ENCODE results near the gene RASSF3.
"Not testable (repeated sequence)": the region's sequence is repeated elsewhere in the genome, so short reads cannot be mapped to it uniquely, and the experiment has no call there.

Gene RASSF3

GRCh38 chr12:64634508-64635092 is 24.3 kb downstream of the RASSF3 start:
- DNase-seq: no peak

GRCh38 chr12:64635356-64635998 is 25.2 kb downstream of the RASSF3 start:
- no peak for DNase-seq

GRCh38 chr12:64636856-64637255 is 26.6 kb downstream of the RASSF3 start:
- DNase-seq: no peak

- no peak for DNase-seq
These were observed 29.2 kb downstream of the RASSF3 start for GRCh38 chr12:64639466-64639865.

- DNase-seq: no peak
These were observed 36.0 kb downstream of the RASSF3 start for GRCh38 chr12:64646318-64646717.

GRCh38 chr12:64649487-64649886 is 39.2 kb downstream of the RASSF3 start:
- DNase-seq: no peak

- no peak for DNase-seq
These were observed 40.5 kb downstream of the RASSF3 start for GRCh38 chr12:64650762-64651161.

GRCh38 chr12:64652346-64652745 is 42.1 kb downstream of the RASSF3 start:
- no peak for DNase-seq

- DNase-seq: no peak
These were observed 42.8 kb downstream of the RASSF3 start for GRCh38 chr12:64653123-64653522.

GRCh38 chr12:64653907-64654306 is 43.6 kb downstream of the RASSF3 start:
- DNase-seq: not testable (repeated sequence)

GRCh38 chr12:64655141-64655540 is 44.8 kb downstream of the RASSF3 start:
- no peak for DNase-seq

GRCh38 chr12:64656429-64656828 is 46.1 kb downstream of the RASSF3 start:
- DNase-seq: no peak

GRCh38 chr12:64658892-64659481 is 48.7 kb downstream of the RASSF3 start:
- no peak for DNase-seq

- DNase-seq: no peak
These were observed 50.1 kb downstream of the RASSF3 start for GRCh38 chr12:64660237-64661018.

GRCh38 chr12:64663015-64663414 is 52.7 kb downstream of the RASSF3 start:
- DNase-seq: no peak

- DNase-seq: no peak
These were observed 55.2 kb downstream of the RASSF3 start for GRCh38 chr12:64665514-64665913.

- DNase-seq: no peak
These were observed 56.0 kb downstream of the RASSF3 start for GRCh38 chr12:64666054-64666914.

- no peak for DNase-seq
These were observed 57.5 kb downstream of the RASSF3 start for GRCh38 chr12:64667793-64668192.

GRCh38 chr12:64669270-64669842 is 59.1 kb downstream of the RASSF3 start:
- no peak for DNase-seq

GRCh38 chr12:64670019-64670418 is 59.7 kb downstream of the RASSF3 start:
- no peak for DNase-seq

- no peak for DNase-seq
These were observed 60.8 kb downstream of the RASSF3 start for GRCh38 chr12:64670919-64671639.

- no peak for DNase-seq
These were observed 61.4 kb downstream of the RASSF3 start for GRCh38 chr12:64671681-64672080.

Measured in activated CD8-positive, alpha-beta memory T cell treated with anti-CD3 and anti-CD28 coated beads, Interleukin-2, amount 50 U/mL, for 48 hours (primary cell).